ENCODE results near the gene S100Z.

- no peak for TF ChIP-seq POLR2A (IDR thresholded peaks at IDR 0.05)
- no peak for TF ChIP-seq CTCF (IDR thresholded peaks at IDR 0.05)
Measured at GRCh38 chr5:76811214-76811613, 38.6 kb upstream of the S100Z start.

All from heart left ventricle (tissue), 13 donors.